ENCODE measurements around the gene ME3.

- TF ChIP-seq CTCF (IDR thresholded peaks at IDR 0.05) (no peak), POLR2A (IDR thresholded peaks at IDR 0.05) (no peak)
Observed at GRCh38 chr11:86666193-86666592, 6.2 kb downstream of the ME3 start.

All from right lobe of liver (tissue), 4 donors.